SU-DHL-6 (cell line): ENCODE results near the gene CRADD.

Source experiments
- H2AFZ ChIP-seq: fragments of 200-600 bp; sonication (generic); 2 replicates; pipeline ENCODE4 v1.6.1; 2014; ENCODE audit warnings: low read depth, mild to moderate bottlenecking, moderate library complexity, mixed read lengths, antibody characterized with exemption, low read length; ENCODE audit not compliant: severe bottlenecking
- H3F3A ChIP-seq: fragments of 200-600 bp; shearing (Covaris generic); 2 replicates; pipeline ENCODE4 v1.6.0; 2016; ENCODE audit warnings: antibody characterized with exemption, mild to moderate bottlenecking; ENCODE audit not compliant: insufficient read depth
- H3K27ac ChIP-seq: fragments of 200-600 bp; sonication (generic); 2 replicates; pipeline ENCODE4 v1.5.1; 2016; ENCODE audit warnings: low read depth, mild to moderate bottlenecking, low read length, moderate library complexity, mixed read lengths
- H3K27me3 ChIP-seq: fragments of 200-600 bp; sonication (generic), shearing (Covaris generic); 2 replicates; pipeline ENCODE4 v1.6.0; 2014; ENCODE audit warnings: mild to moderate bottlenecking, low read length
- H3K36me3 ChIP-seq: fragments of 200-600 bp; sonication (generic); 2 replicates; pipeline ENCODE4 v1.6.1; 2014; ENCODE audit warnings: mild to moderate bottlenecking, low read length, mixed read lengths
- H3K4me2 ChIP-seq: fragments of 300-600, 200-600 bp; shearing (Covaris generic), sonication (generic); 2 replicates; pipeline ENCODE4 v1.6.0; 2014; ENCODE audit warnings: low read length, low read depth, mild to moderate bottlenecking; ENCODE audit not compliant: poor library complexity, severe bottlenecking
- H3K4me3 ChIP-seq: fragments of 200-600 bp; sonication (generic); 2 replicates; pipeline ENCODE4 v1.5.1; 2014; ENCODE audit warnings: antibody characterized with exemption, low read length, mild to moderate bottlenecking, mixed read lengths; ENCODE audit not compliant: insufficient read depth, poor library complexity, severe bottlenecking
- H3K79me2 ChIP-seq: fragments of 200-600 bp; sonication (generic); 2 replicates; pipeline ENCODE4 v1.6.1; 2014; ENCODE audit warnings: mild to moderate bottlenecking, low read length, moderate library complexity; ENCODE audit not compliant: insufficient read depth
- H3K9ac ChIP-seq: fragments of 200-600 bp; sonication (generic); 2 replicates; pipeline ENCODE4 v1.7.0; 2014; ENCODE audit warnings: mild to moderate bottlenecking, low read length
- H3K9me2 ChIP-seq: fragments of 200-600 bp; sonication (generic); replicated peaks from 2 replicates; pipeline ENCODE4 v1.6.1; 2014; ENCODE audit warnings: low read length; ENCODE audit not compliant: insufficient read depth
- H3K9me3 ChIP-seq: fragments of 200-600 bp; sonication (generic); 2 replicates; pipeline ENCODE4 v1.6.1; 2014; ENCODE audit warnings: low read length, mixed read lengths; ENCODE audit not compliant: insufficient read depth
- H4K20me1 ChIP-seq: fragments of 200-600 bp; sonication (generic); 2 replicates; pipeline ENCODE4 v1.6.1; 2014; ENCODE audit warnings: low read depth, mild to moderate bottlenecking, antibody characterized with exemption, low read length, moderate library complexity, mixed read lengths
- EZH2phosphoT487 ChIP-seq: fragments of 200-600 bp; sonication (generic), shearing (Covaris generic); conservative IDR thresholded peaks from 2 replicates; pipeline ENCODE4 v1.6.1; 2018; ENCODE audit warnings: mild to moderate bottlenecking, antibody characterized with exemption, low read length, moderate library complexity, mixed read lengths
- TF ChIP-seq, protein P1 (sequence below): fragments of 200-600 bp; sonication (generic); IDR thresholded peaks from one replicate; pipeline ENCODE4 v1.5.1; 2017; ENCODE audit warnings: antibody characterized with exemption, mild to moderate bottlenecking, low read length, moderate library complexity; ENCODE audit not compliant: insufficient read depth, poor library complexity, severe bottlenecking

The CRADD gene

DNA sequence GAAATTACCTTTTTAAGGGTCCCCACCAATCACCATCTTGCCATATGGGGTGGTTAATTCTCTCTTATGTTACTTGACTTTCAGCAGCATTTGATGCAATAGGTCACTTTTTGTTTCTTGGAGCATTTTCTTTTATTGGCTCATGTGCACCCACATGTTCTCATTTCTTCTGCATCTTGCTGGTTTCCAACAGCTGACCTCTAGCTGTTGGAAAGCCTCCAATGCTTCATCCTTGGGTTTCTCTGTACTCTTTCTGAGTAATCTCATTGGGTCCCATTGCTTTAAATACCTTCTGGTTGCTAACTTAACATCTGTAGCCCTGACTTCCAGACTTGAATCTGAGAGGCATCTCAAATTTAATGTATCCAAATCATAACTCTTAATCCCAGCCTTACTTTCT lies 116.8 kb downstream of the CRADD start:
- no peak overlapping the region for H3K27ac ChIP-seq
- no peaks in the 10 kb centered on the region for H3K36me3 ChIP-seq

DNA sequence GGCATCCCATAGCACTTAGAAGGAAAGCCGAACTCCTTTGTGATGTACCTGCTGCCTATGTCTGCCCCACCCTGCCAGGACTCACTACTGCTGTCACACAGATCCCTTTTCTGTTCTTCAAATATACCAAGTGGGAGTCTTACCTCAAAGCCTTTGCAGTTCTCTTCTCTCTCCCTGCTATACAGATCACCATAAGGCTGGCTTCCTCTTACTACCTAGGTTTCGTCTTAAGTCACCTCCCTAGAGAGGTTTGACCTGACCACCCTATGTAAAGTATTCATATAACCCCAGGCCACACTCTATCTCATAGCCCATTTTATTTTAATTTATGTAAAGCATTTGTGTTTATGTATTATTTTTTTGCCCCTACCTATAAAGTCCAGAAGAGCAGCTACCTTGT lies 117.6 kb downstream of the CRADD start:
- no peak for TF ChIP-seq EZH2phosphoT487

More for the DNA sequence above, 116.8 kb downstream of the CRADD start:
- H3F3A ChIP-seq = no peaks in the 10 kb centered on the region
- no peak overlapping the region for H3K4me2 ChIP-seq
- no peak for TF ChIP-seq EZH2phosphoT487
- TF ChIP-seq, protein P1, sequence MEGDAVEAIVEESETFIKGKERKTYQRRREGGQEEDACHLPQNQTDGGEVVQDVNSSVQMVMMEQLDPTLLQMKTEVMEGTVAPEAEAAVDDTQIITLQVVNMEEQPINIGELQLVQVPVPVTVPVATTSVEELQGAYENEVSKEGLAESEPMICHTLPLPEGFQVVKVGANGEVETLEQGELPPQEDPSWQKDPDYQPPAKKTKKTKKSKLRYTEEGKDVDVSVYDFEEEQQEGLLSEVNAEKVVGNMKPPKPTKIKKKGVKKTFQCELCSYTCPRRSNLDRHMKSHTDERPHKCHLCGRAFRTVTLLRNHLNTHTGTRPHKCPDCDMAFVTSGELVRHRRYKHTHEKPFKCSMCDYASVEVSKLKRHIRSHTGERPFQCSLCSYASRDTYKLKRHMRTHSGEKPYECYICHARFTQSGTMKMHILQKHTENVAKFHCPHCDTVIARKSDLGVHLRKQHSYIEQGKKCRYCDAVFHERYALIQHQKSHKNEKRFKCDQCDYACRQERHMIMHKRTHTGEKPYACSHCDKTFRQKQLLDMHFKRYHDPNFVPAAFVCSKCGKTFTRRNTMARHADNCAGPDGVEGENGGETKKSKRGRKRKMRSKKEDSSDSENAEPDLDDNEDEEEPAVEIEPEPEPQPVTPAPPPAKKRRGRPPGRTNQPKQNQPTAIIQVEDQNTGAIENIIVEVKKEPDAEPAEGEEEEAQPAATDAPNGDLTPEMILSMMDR = no peak
- H4K20me1 ChIP-seq = no peaks in the 10 kb centered on the region
- no peaks in the 10 kb centered on the region for H3K79me2 ChIP-seq
- H3K4me3 ChIP-seq = no peak overlapping the region
- H3K27me3 ChIP-seq = no peaks in the 10 kb centered on the region
- H3K9me3 ChIP-seq = no peaks in the 10 kb centered on the region
- H2AFZ ChIP-seq = no peak overlapping the region
- H3K9me2 ChIP-seq = no peaks in the 10 kb centered on the region
- H3K9ac ChIP-seq = no peak overlapping the region

DNA sequence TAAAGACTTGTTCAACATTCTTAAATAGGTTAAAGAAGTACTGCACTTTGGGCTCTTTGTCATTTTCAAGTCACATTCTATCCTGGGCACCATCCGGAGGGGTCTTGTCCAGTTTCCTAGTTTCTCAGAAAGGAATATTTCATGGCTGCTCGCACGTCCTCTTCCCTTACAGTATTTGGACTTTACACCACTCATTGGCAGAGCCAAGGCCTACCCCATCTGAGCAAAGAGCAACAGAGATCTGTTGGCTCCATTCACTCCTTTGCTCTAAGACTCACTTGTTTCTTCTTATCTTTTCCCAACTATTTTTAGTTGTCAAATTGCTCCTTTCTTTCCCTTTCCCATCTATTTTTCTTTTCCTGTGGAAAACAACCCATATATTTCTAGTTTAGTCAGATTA lies 118.2 kb downstream of the CRADD start:
- H2AFZ ChIP-seq = no peak overlapping the region
- TF ChIP-seq EZH2phosphoT487 = no peak
- TF ChIP-seq, protein P1 = no peak

More for the DNA sequence above, 117.6 kb downstream of the CRADD start:
- Histone ChIP-seq H3K27ac (no peak overlapping the region), H4K20me1 (no peaks in the 10 kb centered on the region), H2AFZ (no peak overlapping the region), H3K4me2 (no peak overlapping the region), H3K79me2 (no peaks in the 10 kb centered on the region), H3K9ac (no peak overlapping the region), H3K9me3 (no peaks in the 10 kb centered on the region), H3F3A (no peaks in the 10 kb centered on the region), H3K27me3 (no peaks in the 10 kb centered on the region), H3K36me3 (no peaks in the 10 kb centered on the region), H3K4me3 (no peak overlapping the region), H3K9me2 (no peaks in the 10 kb centered on the region)

DNA sequence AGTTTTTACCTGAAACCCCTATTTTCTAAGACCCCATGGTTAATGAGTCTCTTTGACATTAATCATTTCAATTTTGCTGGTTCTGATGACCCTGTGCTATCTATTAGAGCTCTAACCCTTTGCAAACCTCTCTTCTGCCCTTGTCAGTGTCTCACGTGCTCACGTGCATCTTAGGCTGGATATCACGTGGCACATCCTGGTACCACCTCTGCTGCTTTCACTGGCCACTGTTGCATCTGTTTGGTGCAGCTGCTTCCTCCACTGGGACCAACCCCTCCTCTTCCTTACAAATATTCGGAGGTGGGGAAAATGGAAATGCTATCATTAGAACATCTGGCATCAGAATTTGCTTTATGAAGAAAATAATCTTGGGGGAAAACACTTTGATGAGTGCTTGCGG lies 119.6 kb downstream of the CRADD start:
- H2AFZ ChIP-seq = no peak overlapping the region
- no peaks in the 10 kb centered on the region for H3K36me3 ChIP-seq
- H4K20me1 ChIP-seq = no peaks in the 10 kb centered on the region
- H3K79me2 ChIP-seq = no peaks in the 10 kb centered on the region
- no peaks in the 10 kb centered on the region for H3K9me2 ChIP-seq
- H3K4me3 ChIP-seq = no peak overlapping the region
- no peaks in the 10 kb centered on the region for H3K9me3 ChIP-seq
- no peak for TF ChIP-seq EZH2phosphoT487
- TF ChIP-seq, protein P1 = no peak
- H3K4me2 ChIP-seq = no peak overlapping the region
- H3F3A ChIP-seq = no peaks in the 10 kb centered on the region
- no peaks in the 10 kb centered on the region for H3K27me3 ChIP-seq
- no peak overlapping the region for H3K9ac ChIP-seq
- no peak overlapping the region for H3K27ac ChIP-seq

More for the DNA sequence above, 118.2 kb downstream of the CRADD start:
- H3K27me3 ChIP-seq = no peaks in the 10 kb centered on the region
- no peak overlapping the region for H3K9ac ChIP-seq
- no peaks in the 10 kb centered on the region for H4K20me1 ChIP-seq
- H3K4me2 ChIP-seq = no peak overlapping the region
- H3K27ac ChIP-seq = no peak overlapping the region
- no peaks in the 10 kb centered on the region for H3K79me2 ChIP-seq
- no peaks in the 10 kb centered on the region for H3K9me2 ChIP-seq
- H3K36me3 ChIP-seq = no peaks in the 10 kb centered on the region
- no peak overlapping the region for H3K4me3 ChIP-seq
- H3F3A ChIP-seq = no peaks in the 10 kb centered on the region
- H3K9me3 ChIP-seq = no peaks in the 10 kb centered on the region
